Measurements from ENCODE around the gene TMEM63C. TPM values are rescaled to one million over a fixed set of nuclear protein-coding genes. Genes with fewer than 3 reads are reported as not detected.

The TMEM63C gene
- polyA plus RNA-seq, 1 donor: 7.7 TPM

GRCh38 chr14:77206877-77207389, 25.3 kb downstream of the TMEM63C start:
- no CpG with 5 or more reads among the region's 2 CpGs for WGBS (ENCODE audit: insufficient coverage, low lambda C conversion rate)
- no peak for DNase-seq
- H3K9me3 ChIP-seq (ENCODE audit: control insufficient read depth, low read depth, low read length): no peaks in the 10 kb centered on the region
- no peak overlapping the region for H3K4me3 ChIP-seq (ENCODE audit: low read length)
- H3K27ac ChIP-seq (ENCODE audit: low read length): no peak overlapping the region
- no peaks in the 10 kb centered on the region for H3K36me3 ChIP-seq (ENCODE audit: control insufficient read depth, insufficient read depth, low read length)
- no peaks in the 10 kb centered on the region for H3K4me1 ChIP-seq (ENCODE audit: control insufficient read depth, insufficient read depth, low read length)
- no peaks in the 10 kb centered on the region for H3K27me3 ChIP-seq (ENCODE audit: control insufficient read depth, insufficient read depth, low read length)

DNA sequence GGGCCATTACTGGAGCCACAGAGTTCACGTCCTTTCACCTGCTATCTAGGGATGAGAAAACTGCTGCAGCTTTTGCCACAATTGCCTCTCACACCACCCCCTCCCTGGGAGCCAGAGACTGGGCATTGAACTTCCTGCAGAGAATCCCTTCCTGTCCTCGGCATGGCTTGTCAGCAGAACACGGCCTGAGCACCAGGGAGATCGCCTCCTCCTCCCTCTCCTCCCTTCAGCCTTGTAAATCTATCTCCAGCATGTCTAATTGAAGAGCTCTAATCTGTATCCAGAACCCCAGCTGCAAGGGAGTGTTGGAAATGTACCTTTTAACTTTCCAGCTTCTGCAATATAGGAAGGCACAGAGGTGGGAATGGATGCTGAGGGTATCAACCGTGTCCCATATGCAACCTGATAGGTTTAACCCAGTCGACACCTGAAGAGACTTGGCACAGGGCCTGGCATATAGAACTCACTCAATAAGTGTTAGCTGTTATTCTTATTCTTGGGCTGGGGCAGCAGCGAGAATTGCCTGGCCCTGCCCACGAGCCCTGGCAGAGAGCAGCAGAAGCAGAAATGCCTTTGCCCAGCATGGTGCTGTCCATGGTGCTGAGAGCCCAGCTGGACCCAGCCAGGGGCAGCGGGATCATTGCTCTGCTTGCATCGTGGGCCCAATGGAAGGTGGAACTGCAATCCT, 26.8 kb downstream of the TMEM63C start:
- DNase-seq: peak; percentile 43 to 50
- Histone ChIP-seq H3K36me3 (ENCODE audit: control insufficient read depth, insufficient read depth, low read length) (no peaks in the 10 kb centered on the region), H3K4me1 (ENCODE audit: control insufficient read depth, insufficient read depth, low read length) (peaks cover 3% of the 10 kb centered on the region), H3K9me3 (ENCODE audit: control insufficient read depth, low read depth, low read length) (no peaks in the 10 kb centered on the region), H3K4me3 (ENCODE audit: low read length) (no peak overlapping the region), H3K27me3 (ENCODE audit: control insufficient read depth, insufficient read depth, low read length) (no peaks in the 10 kb centered on the region), H3K27ac (ENCODE audit: low read length) (no peak overlapping the region)
- WGBS (ENCODE audit: insufficient coverage, low lambda C conversion rate): no CpG with 5 or more reads among the region's 10 CpGs

- H3K36me3 ChIP-seq (ENCODE audit: control insufficient read depth, insufficient read depth, low read length): no peaks in the 10 kb centered on the region
- no peak overlapping the region for H3K4me3 ChIP-seq (ENCODE audit: low read length)
- H3K9me3 ChIP-seq (ENCODE audit: control insufficient read depth, low read depth, low read length): no peaks in the 10 kb centered on the region
- H3K4me1 ChIP-seq (ENCODE audit: control insufficient read depth, insufficient read depth, low read length): peaks cover 3% of the 10 kb centered on the region
- no peaks in the 10 kb centered on the region for H3K27me3 ChIP-seq (ENCODE audit: control insufficient read depth, insufficient read depth, low read length)
- DNase-seq: no peak
- WGBS (ENCODE audit: insufficient coverage, low lambda C conversion rate): no CpG with 5 or more reads among the region's 5 CpGs
- H3K27ac ChIP-seq (ENCODE audit: low read length): no peak overlapping the region
These were observed 27.4 kb downstream of the TMEM63C start for GRCh38 chr14:77208979-77209318.

DNA sequence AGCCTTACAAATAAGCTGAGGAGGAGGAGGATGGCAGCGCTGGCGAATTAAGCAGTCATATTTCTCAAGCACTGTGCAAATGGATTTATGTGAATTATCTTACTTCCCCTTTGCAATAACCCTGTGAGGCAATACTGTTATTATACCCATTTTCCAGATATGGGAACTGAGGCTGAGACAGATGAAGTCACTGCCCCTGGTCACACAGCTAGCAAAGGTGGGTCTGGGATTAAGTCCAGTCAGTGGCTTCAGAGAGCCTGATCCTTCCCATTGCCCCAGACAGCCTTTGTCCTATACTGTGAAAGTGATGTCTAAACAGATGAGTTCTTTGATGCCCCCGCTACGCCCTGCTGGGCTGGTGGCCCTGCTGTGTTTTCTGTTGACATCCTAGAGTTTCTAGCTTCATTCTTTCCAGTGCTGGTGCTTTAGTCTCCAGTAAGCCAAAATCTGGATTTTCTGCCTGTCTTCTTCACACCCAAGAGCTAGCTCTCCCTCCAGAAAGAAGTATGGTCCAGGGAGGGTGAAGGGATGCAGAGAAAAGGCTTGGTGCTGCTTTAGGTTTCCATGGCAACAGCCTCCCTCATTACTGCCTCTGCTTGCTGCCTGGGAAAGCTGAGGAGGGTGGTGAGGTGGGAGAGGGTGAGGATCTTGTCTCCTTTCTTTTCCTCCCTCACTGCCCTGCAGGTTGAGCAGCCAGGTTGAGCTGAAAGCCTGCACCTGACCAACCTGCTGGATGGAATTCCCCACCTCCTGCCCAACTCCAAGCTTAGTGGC, 30.7 kb downstream of the TMEM63C start:
- H3K36me3 ChIP-seq (ENCODE audit: control insufficient read depth, insufficient read depth, low read length): no peaks in the 10 kb centered on the region
- peaks cover 3% of the 10 kb centered on the region for H3K4me1 ChIP-seq (ENCODE audit: control insufficient read depth, insufficient read depth, low read length)
- no peak for DNase-seq
- H3K9me3 ChIP-seq (ENCODE audit: control insufficient read depth, low read depth, low read length): no peaks in the 10 kb centered on the region
- WGBS (ENCODE audit: insufficient coverage, low lambda C conversion rate): no CpG with 5 or more reads among the region's 4 CpGs
- peaks cover 6% of the 10 kb centered on the region for H3K27me3 ChIP-seq (ENCODE audit: control insufficient read depth, insufficient read depth, low read length)
- H3K27ac ChIP-seq (ENCODE audit: low read length): no peak overlapping the region
- H3K4me3 ChIP-seq (ENCODE audit: low read length): no peak overlapping the region

DNA sequence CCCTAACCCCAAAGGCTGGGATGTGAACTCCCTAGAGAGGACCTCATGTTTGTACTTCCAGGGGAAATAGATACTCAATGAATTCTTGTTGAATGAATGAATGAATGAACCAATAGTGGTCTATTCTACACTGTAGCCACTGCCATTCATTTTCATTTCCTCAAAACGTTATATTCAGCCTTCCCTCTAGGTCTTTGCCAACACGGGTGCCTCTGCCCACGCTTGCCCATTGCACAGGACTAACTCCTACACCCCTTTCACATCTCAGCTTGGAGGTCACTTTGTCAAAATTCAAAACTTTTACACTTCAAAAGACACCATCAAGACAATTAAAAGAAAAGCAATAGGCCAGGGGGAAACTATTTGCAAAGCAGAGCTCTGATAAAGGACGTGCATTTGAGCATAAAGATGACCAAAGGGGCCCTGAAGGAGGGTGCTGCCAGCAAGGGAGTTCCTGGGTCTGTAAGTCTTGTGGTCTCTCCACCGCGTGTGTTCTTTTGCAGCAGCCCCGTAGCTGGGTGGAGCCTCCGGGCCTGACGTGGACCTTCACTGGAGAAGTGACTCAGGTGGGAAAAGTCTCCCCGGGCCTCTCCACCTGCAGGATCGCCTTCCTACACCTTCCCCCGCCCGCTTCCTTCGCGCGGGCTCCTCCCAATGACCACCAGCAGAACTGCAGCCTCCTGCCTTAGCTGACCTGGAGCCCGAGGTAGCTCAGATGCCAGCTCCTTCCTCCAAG, 31.5 kb downstream of the TMEM63C start:
- H3K27ac ChIP-seq (ENCODE audit: low read length): no peak overlapping the region
- DNase-seq: peak; percentile 41 to 53
- WGBS (ENCODE audit: insufficient coverage, low lambda C conversion rate): 33% methylated on average over 1 of the region's 17 CpGs
- H3K4me1 ChIP-seq (ENCODE audit: control insufficient read depth, insufficient read depth, low read length): peaks cover 3% of the 10 kb centered on the region
- H3K36me3 ChIP-seq (ENCODE audit: control insufficient read depth, insufficient read depth, low read length): no peaks in the 10 kb centered on the region
- H3K4me3 ChIP-seq (ENCODE audit: low read length): no peak overlapping the region
- H3K9me3 ChIP-seq (ENCODE audit: control insufficient read depth, low read depth, low read length): no peaks in the 10 kb centered on the region
- H3K27me3 ChIP-seq (ENCODE audit: control insufficient read depth, insufficient read depth, low read length): peaks cover 7% of the 10 kb centered on the region

DNA sequence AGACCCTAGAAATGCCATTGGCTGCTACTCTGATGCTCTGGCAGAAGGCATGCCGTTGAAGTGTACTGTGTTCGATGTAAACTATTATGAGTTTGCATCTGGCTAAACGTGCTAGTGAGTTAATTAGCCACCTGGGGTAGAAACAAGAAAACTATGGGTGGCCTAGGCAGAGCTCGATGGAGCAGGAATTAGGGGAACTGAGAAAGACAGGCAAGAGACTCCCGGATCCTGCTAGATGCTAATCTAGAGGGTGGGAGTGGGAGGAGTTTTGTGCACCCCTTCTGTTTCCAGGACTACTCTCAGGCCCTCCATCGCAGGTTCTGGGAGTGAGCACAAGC, 32.0 kb downstream of the TMEM63C start:
- no peak overlapping the region for H3K27ac ChIP-seq (ENCODE audit: low read length)
- H3K4me3 ChIP-seq (ENCODE audit: low read length): no peak overlapping the region
- peaks cover 7% of the 10 kb centered on the region for H3K27me3 ChIP-seq (ENCODE audit: control insufficient read depth, insufficient read depth, low read length)
- DNase-seq: no peak
- no CpG with 5 or more reads among the region's 6 CpGs for WGBS (ENCODE audit: insufficient coverage, low lambda C conversion rate)
- H3K36me3 ChIP-seq (ENCODE audit: control insufficient read depth, insufficient read depth, low read length): no peaks in the 10 kb centered on the region
- peaks cover 3% of the 10 kb centered on the region for H3K4me1 ChIP-seq (ENCODE audit: control insufficient read depth, insufficient read depth, low read length)
- H3K9me3 ChIP-seq (ENCODE audit: control insufficient read depth, low read depth, low read length): no peaks in the 10 kb centered on the region

DNA sequence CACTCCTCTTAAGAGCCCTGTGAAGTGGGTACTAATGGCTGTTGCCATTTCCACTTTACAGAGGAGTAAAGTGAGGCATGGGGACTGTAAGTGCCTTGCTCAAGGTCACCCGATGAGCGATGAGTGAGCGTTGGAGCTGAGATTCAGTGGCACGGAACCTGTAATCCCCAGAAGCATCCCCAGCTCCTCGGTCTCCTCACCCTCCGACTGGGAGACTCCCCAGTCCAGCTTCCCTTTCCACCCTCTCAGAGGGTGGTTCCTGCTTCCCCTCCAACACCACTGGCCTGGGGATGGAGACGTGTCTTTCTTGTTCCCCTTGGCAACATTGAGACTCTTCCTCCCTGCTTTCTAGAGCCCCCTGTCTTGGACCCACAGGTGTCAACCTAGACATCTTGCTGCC, 32.6 kb downstream of the TMEM63C start:
- H3K36me3 ChIP-seq (ENCODE audit: control insufficient read depth, insufficient read depth, low read length): no peaks in the 10 kb centered on the region
- 80% methylated on average over 1 of the region's 7 CpGs for WGBS (ENCODE audit: insufficient coverage, low lambda C conversion rate)
- DNase-seq: no peak
- H3K9me3 ChIP-seq (ENCODE audit: control insufficient read depth, low read depth, low read length): no peaks in the 10 kb centered on the region
- peaks cover 7% of the 10 kb centered on the region for H3K27me3 ChIP-seq (ENCODE audit: control insufficient read depth, insufficient read depth, low read length)
- H3K4me1 ChIP-seq (ENCODE audit: control insufficient read depth, insufficient read depth, low read length): peaks cover 3% of the 10 kb centered on the region
- H3K4me3 ChIP-seq (ENCODE audit: low read length): no peak overlapping the region
- H3K27ac ChIP-seq (ENCODE audit: low read length): no peak overlapping the region

- H3K4me3 ChIP-seq (ENCODE audit: low read length): no peak overlapping the region
- no peak overlapping the region for H3K27ac ChIP-seq (ENCODE audit: low read length)
- no peaks in the 10 kb centered on the region for H3K9me3 ChIP-seq (ENCODE audit: control insufficient read depth, low read depth, low read length)
- WGBS (ENCODE audit: insufficient coverage, low lambda C conversion rate): no CpG with 5 or more reads among the region's 3 CpGs
- no peak for DNase-seq
- H3K27me3 ChIP-seq (ENCODE audit: control insufficient read depth, insufficient read depth, low read length): peaks cover 7% of the 10 kb centered on the region
- H3K4me1 ChIP-seq (ENCODE audit: control insufficient read depth, insufficient read depth, low read length): peaks cover 3% of the 10 kb centered on the region
- H3K36me3 ChIP-seq (ENCODE audit: control insufficient read depth, insufficient read depth, low read length): no peaks in the 10 kb centered on the region
These were observed 36.0 kb downstream of the TMEM63C start for GRCh38 chr14:77217551-77217950.

DNA sequence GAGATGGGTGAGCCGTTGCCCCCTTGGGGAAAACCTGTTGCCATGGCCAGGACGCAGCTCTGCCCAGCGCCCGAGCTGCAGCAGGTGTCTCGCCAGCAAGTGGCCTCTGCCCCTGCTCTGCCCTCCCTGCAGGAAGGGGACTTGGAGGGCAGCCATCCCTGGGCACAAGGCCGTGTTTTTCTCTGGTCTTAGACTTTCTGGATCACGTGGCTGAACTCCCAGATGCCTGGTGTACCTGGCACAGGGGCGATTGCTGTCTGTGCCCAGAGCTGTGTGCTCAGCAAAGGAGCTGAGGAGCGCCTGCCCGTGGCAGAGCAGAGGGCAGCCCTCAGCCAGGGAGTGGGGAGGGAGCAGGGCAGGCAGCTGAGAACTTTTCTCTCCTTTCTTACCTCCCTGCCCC, 38.0 kb downstream of the TMEM63C start:
- H3K27me3 ChIP-seq (ENCODE audit: control insufficient read depth, insufficient read depth, low read length): peaks cover 7% of the 10 kb centered on the region
- WGBS (ENCODE audit: insufficient coverage, low lambda C conversion rate): no CpG with 5 or more reads among the region's 10 CpGs
- DNase-seq: no peak

GRCh38 chr14:77220246-77221017, 38.8 kb downstream of the TMEM63C start:
- no peak for DNase-seq
- Histone ChIP-seq H3K27me3 (ENCODE audit: control insufficient read depth, insufficient read depth, low read length) (peaks cover 7% of the 10 kb centered on the region), H3K9me3 (ENCODE audit: control insufficient read depth, low read depth, low read length) (no peaks in the 10 kb centered on the region), H3K4me3 (ENCODE audit: low read length) (no peak overlapping the region), H3K27ac (ENCODE audit: low read length) (no peak overlapping the region), H3K36me3 (ENCODE audit: control insufficient read depth, insufficient read depth, low read length) (no peaks in the 10 kb centered on the region), H3K4me1 (ENCODE audit: control insufficient read depth, insufficient read depth, low read length) (no peaks in the 10 kb centered on the region)
- no CpG with 5 or more reads among the region's 24 CpGs for WGBS (ENCODE audit: insufficient coverage, low lambda C conversion rate)

More for the DNA sequence above, 38.0 kb downstream of the TMEM63C start:
- H3K27ac ChIP-seq (ENCODE audit: low read length): no peak overlapping the region
- H3K4me3 ChIP-seq (ENCODE audit: low read length): no peak overlapping the region
- no peaks in the 10 kb centered on the region for H3K9me3 ChIP-seq (ENCODE audit: control insufficient read depth, low read depth, low read length)
- no peaks in the 10 kb centered on the region for H3K36me3 ChIP-seq (ENCODE audit: control insufficient read depth, insufficient read depth, low read length)
- no peaks in the 10 kb centered on the region for H3K4me1 ChIP-seq (ENCODE audit: control insufficient read depth, insufficient read depth, low read length)

All from large intestine (tissue), 3 donors.